ENCODE results near the gene CAMK1G. TPM values are rescaled to one million over a fixed set of nuclear protein-coding genes. Genes with fewer than 3 reads are reported as not detected.

The CAMK1G gene
- total RNA-seq, 1 donor from 2014 or later: 0.21 TPM

GRCh38 chr1:209595028-209595427 is 11.5 kb downstream of the CAMK1G start:
- DNase-seq (ENCODE audit: low read depth): no peak
- Histone ChIP-seq H3K36me3 (ENCODE audit: control insufficient read depth, insufficient read depth, low read length) (no peaks in the 10 kb centered on the region), H3K4me3 (ENCODE audit: low read depth, low read length) (no peak overlapping the region), H3K27me3 (ENCODE audit: control insufficient read depth, insufficient read depth, low read length) (peaks cover 3% of the 10 kb centered on the region)
- TF ChIP-seq CTCF (IDR thresholded peaks at IDR 0.05; ENCODE audit: insufficient read depth, low read length, poor library complexity, severe bottlenecking): no peak

- Histone ChIP-seq H3K36me3 (ENCODE audit: control insufficient read depth, insufficient read depth, low read length) (no peaks in the 10 kb centered on the region), H3K27me3 (ENCODE audit: control insufficient read depth, insufficient read depth, low read length) (peaks cover 3% of the 10 kb centered on the region), H3K4me3 (ENCODE audit: low read depth, low read length) (no peak overlapping the region)
- no peak for TF ChIP-seq CTCF (IDR thresholded peaks at IDR 0.05; ENCODE audit: insufficient read depth, low read length, poor library complexity, severe bottlenecking)
- DNase-seq (ENCODE audit: low read depth): no peak
These were observed 12.2 kb downstream of the CAMK1G start for GRCh38 chr1:209595599-209596285.

GRCh38 chr1:209597499-209597898 is 14.0 kb downstream of the CAMK1G start:
- DNase-seq (ENCODE audit: low read depth): no peak
- Histone ChIP-seq H3K36me3 (ENCODE audit: control insufficient read depth, insufficient read depth, low read length) (no peaks in the 10 kb centered on the region), H3K4me3 (ENCODE audit: low read depth, low read length) (no peak overlapping the region), H3K27me3 (ENCODE audit: control insufficient read depth, insufficient read depth, low read length) (peaks cover 3% of the 10 kb centered on the region)
- no peak for TF ChIP-seq CTCF (IDR thresholded peaks at IDR 0.05; ENCODE audit: insufficient read depth, low read length, poor library complexity, severe bottlenecking)

- TF ChIP-seq CTCF (IDR thresholded peaks at IDR 0.05; ENCODE audit: insufficient read depth, low read length, poor library complexity, severe bottlenecking): no peak
- no peaks in the 10 kb centered on the region for H3K36me3 ChIP-seq (ENCODE audit: control insufficient read depth, insufficient read depth, low read length)
- DNase-seq (ENCODE audit: low read depth): no peak
- no peak overlapping the region for H3K4me3 ChIP-seq (ENCODE audit: low read depth, low read length)
- H3K27me3 ChIP-seq (ENCODE audit: control insufficient read depth, insufficient read depth, low read length): peaks cover 3% of the 10 kb centered on the region
These were observed 14.7 kb downstream of the CAMK1G start for GRCh38 chr1:209598227-209598626.

- Histone ChIP-seq H3K4me3 (ENCODE audit: low read depth, low read length) (no peak overlapping the region), H3K27me3 (ENCODE audit: control insufficient read depth, insufficient read depth, low read length) (peaks cover 3% of the 10 kb centered on the region), H3K36me3 (ENCODE audit: control insufficient read depth, insufficient read depth, low read length) (no peaks in the 10 kb centered on the region)
- no peak for DNase-seq (ENCODE audit: low read depth)
- no peak for TF ChIP-seq CTCF (IDR thresholded peaks at IDR 0.05; ENCODE audit: insufficient read depth, low read length, poor library complexity, severe bottlenecking)
These were observed 17.0 kb downstream of the CAMK1G start for GRCh38 chr1:209600541-209600940.

Measured in kidney epithelial cell (primary cell).